PC-3 (cell line): Measurements from ENCODE around the gene CD6.

Source experiments
- EZH2 ChIP-seq: fragments of 300-600 bp; sonication (generic); IDR thresholded peaks from one replicate; pipeline ENCODE4 v1.6.1; 2017; ENCODE audit warnings: antibody characterized with exemption, mild to moderate bottlenecking, low read length; ENCODE audit not compliant: unreplicated experiment
- EZH2phosphoT487 ChIP-seq: fragments of 300-600 bp; sonication (generic); IDR thresholded peaks from 2 replicates; pipeline ENCODE4 v1.6.1; 2018; ENCODE audit warnings: mild to moderate bottlenecking, antibody characterized with exemption, low read length, borderline replicate concordance
- TF ChIP-seq, protein P1 (sequence below): fragments of 300-600 bp; sonication (generic); conservative IDR thresholded peaks from 2 replicates; pipeline ENCODE4 v1.5.1; 2017; ENCODE audit warnings: antibody characterized with exemption, low read depth, mild to moderate bottlenecking, low read length

DNA sequence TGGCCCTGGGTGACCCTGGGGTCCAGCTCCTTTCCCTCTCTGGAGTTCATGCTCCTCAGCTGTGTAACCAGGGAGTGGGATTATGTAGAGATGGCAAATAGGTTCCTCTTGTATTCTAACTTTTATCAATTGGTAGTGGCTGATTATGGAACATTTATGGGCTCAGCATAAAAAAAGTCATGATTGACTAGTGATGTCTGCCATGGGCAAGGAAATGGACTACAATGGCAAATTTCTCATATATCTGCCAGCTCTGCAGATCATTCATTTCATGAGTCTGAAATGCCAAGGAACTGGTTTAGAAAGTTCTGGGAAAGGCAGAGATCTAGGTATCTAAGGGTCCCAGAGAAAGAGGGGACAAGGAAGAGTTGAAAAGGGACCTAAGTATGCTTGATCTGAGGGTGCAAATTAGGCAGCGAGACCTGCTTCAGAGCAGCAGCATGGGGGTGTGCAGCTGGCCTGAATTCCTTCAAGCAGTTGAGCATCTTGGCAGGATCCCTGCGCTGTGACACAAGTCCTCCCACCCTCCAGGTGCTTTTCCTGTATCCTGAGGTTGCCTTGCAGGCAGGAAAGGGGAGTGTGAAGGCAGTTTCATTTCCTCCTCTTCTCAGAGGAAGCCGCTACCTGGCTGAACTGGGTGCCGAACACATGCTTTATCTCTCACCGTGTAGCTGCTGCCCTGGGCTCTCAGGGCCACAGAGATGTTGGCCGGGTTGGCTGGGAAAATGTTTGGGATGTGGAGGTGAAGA lies 29.9 kb upstream of the CD6 start:
- TF ChIP-seq, protein P1, sequence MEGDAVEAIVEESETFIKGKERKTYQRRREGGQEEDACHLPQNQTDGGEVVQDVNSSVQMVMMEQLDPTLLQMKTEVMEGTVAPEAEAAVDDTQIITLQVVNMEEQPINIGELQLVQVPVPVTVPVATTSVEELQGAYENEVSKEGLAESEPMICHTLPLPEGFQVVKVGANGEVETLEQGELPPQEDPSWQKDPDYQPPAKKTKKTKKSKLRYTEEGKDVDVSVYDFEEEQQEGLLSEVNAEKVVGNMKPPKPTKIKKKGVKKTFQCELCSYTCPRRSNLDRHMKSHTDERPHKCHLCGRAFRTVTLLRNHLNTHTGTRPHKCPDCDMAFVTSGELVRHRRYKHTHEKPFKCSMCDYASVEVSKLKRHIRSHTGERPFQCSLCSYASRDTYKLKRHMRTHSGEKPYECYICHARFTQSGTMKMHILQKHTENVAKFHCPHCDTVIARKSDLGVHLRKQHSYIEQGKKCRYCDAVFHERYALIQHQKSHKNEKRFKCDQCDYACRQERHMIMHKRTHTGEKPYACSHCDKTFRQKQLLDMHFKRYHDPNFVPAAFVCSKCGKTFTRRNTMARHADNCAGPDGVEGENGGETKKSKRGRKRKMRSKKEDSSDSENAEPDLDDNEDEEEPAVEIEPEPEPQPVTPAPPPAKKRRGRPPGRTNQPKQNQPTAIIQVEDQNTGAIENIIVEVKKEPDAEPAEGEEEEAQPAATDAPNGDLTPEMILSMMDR: no peak
- TF ChIP-seq EZH2: no peak
- no peak for TF ChIP-seq EZH2phosphoT487
